Trophoblast cell (in vitro differentiated cells and primary cell): ENCODE data around the gene ZBTB33.

Source experiments
- DNase-seq, 2 donors: peaks; one replicate each; pipeline ENCODE4 v3.0.0-alpha.2; 2016
- H2AFZ ChIP-seq: 2 replicates; pipeline ENCODE4 v1.6.1; 2013; ENCODE audit warnings: low read length, moderate library complexity, mild to moderate bottlenecking; ENCODE audit not compliant: insufficient read depth, poor library complexity
- H2AK5ac ChIP-seq: 2 replicates; pipeline ENCODE4 v1.6.1; 2013; ENCODE audit warnings: mild to moderate bottlenecking, low read length
- H2BK120ac ChIP-seq: 2 replicates; pipeline ENCODE4 v1.6.1; 2013; ENCODE audit warnings: low read length, mild to moderate bottlenecking, moderate library complexity; ENCODE audit not compliant: insufficient read depth, poor library complexity
- H2BK12ac ChIP-seq: 2 replicates; pipeline ENCODE4 v1.6.1; 2013; ENCODE audit warnings: mild to moderate bottlenecking, low read length, moderate library complexity
- H2BK5ac ChIP-seq: 2 replicates; pipeline ENCODE4 v1.6.1; 2013; ENCODE audit warnings: low read length, low read depth, moderate library complexity, mild to moderate bottlenecking; ENCODE audit not compliant: poor library complexity
- H3K14ac ChIP-seq: 2 replicates; pipeline ENCODE4 v1.6.1; 2013; ENCODE audit warnings: mild to moderate bottlenecking, low read length
- H3K18ac ChIP-seq: 2 replicates; pipeline ENCODE4 v1.6.1; 2013; ENCODE audit warnings: mild to moderate bottlenecking, low read length
- H3K23ac ChIP-seq: 2 replicates; pipeline ENCODE4 v1.6.1; 2013; ENCODE audit warnings: low read length
- H3K27ac ChIP-seq: 2 replicates; pipeline ENCODE4 v1.5.1; 2013; ENCODE audit warnings: low read depth, mild to moderate bottlenecking, inconsistent platforms, low read length, moderate library complexity
- H3K27me3 ChIP-seq: 2 replicates; pipeline ENCODE4 v1.6.1; 2013; ENCODE audit warnings: inconsistent platforms, mild to moderate bottlenecking, low read length, moderate library complexity; ENCODE audit not compliant: insufficient read depth
- H3K36me3 ChIP-seq, 2 experiments: 1 replicate in 1 of 2; 2 replicates in 1 of 2; pipeline ENCODE4 v1.6.1; 2013; ENCODE audit warnings: low read length in 2 of 2, mild to moderate bottlenecking in 2 of 2, moderate library complexity in 1 of 2; ENCODE audit not compliant: insufficient read depth in 2 of 2, control insufficient read depth in 1 of 2
- H3K4ac ChIP-seq: 2 replicates; pipeline ENCODE4 v1.6.1; 2013; ENCODE audit warnings: low read depth, mild to moderate bottlenecking, low read length, moderate library complexity
- H3K4me1 ChIP-seq, 2 experiments: 1 replicate in 1 of 2; 2 replicates in 1 of 2; pipeline ENCODE4 v1.6.1; 2013; ENCODE audit warnings: low read length in 2 of 2, mild to moderate bottlenecking in 2 of 2, moderate library complexity in 1 of 2; ENCODE audit not compliant: insufficient read depth in 2 of 2, control insufficient read depth in 1 of 2
- H3K4me2 ChIP-seq: 2 replicates; pipeline ENCODE4 v1.6.1; 2013; ENCODE audit warnings: inconsistent platforms, mild to moderate bottlenecking, low read length, moderate library complexity
- H3K4me3 ChIP-seq: 2 replicates; pipeline ENCODE4 v1.5.1; 2013; ENCODE audit warnings: mild to moderate bottlenecking, low read depth, low read length, inconsistent platforms
- H3K79me1 ChIP-seq: one replicate; pipeline ENCODE4 v1.6.1; 2013; ENCODE audit warnings: low read length
- H3K79me2 ChIP-seq: 2 replicates; pipeline ENCODE4 v1.6.1; 2013; ENCODE audit warnings: low read length, mild to moderate bottlenecking; ENCODE audit not compliant: control insufficient read depth, insufficient read depth, poor library complexity
- H3K9ac ChIP-seq: 2 replicates; pipeline ENCODE4 v1.6.1; 2013; ENCODE audit warnings: mild to moderate bottlenecking, low read length
- H3K9me3 ChIP-seq: 2 replicates; pipeline ENCODE4 v1.6.1; 2013; ENCODE audit warnings: low read depth, mild to moderate bottlenecking, control low read depth, inconsistent platforms, low read length; ENCODE audit not compliant: insufficient read depth
- H4K12ac ChIP-seq: 2 replicates; pipeline ENCODE4 v1.6.1; 2013; ENCODE audit warnings: low read depth, mild to moderate bottlenecking, low read length, moderate library complexity
- H4K8ac ChIP-seq: 2 replicates; pipeline ENCODE4 v1.6.1; 2013; ENCODE audit warnings: low read depth, mild to moderate bottlenecking, low read length, moderate library complexity
- H4K91ac ChIP-seq: one replicate; pipeline ENCODE4 v1.6.1; 2013; ENCODE audit warnings: low read depth, mild to moderate bottlenecking, low read length, moderate library complexity
- WGBS: extraction: QIAGEN DNeasy Blood & Tissue Kit; methylation state at CpG from one replicate; pipeline ENCODE4 v1.1.7; 2013; ENCODE audit warnings: missing lambda C conversion rate; ENCODE audit not compliant: insufficient read length, insufficient coverage; ENCODE audit errors: extremely low coverage; 5-methylcytosine and 5-hydroxymethylcytosine counted together

The ZBTB33 gene

DNA sequence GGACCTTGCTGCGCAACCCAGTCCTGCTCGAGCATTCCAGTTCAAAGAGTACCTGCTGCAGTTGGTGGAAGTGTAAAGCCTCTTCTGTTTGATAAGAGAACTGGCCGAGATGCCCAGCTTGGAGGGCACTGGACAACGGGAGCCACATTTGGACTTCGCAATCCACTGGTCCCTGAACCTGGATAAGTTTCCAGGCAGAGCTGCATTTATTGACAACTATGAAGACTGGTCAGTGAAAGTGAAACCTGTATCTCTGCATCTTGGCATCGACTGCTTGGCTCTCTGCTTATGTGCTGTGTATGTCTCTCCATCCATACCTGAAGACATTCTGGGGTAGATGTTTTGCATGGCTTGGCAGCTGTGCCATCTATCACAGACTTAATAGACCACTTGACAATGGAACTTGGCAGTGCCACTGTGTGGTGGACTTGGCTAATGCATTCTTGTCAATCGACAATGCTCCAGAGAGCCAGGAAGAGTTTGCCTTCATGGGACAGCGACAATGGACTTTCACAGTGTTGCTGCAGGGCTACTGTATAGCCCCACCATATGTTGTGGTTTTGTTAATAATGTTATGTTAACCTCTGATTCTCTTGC is 43.5 kb upstream of the ZBTB33 start:
- no peaks in the 10 kb centered on the region for H3K36me3 ChIP-seq
- no peaks in the 10 kb centered on the region for H3K27me3 ChIP-seq
- no peaks in the 10 kb centered on the region for H3K9me3 ChIP-seq
- DNase-seq: no peak
- no peaks in the 10 kb centered on the region for H3K79me1 ChIP-seq
- H3K27ac ChIP-seq: no peak overlapping the region
- no peak overlapping the region for H3K4me3 ChIP-seq
- no peaks in the 10 kb centered on the region for H3K4me1 ChIP-seq
- no peaks in the 10 kb centered on the region for H3K79me2 ChIP-seq
- H3K9ac ChIP-seq: no peak overlapping the region
- H3K4me2 ChIP-seq: no peak overlapping the region
- H4K12ac ChIP-seq: no peak overlapping the region
- no peak overlapping the region for H3K23ac ChIP-seq
- no peak overlapping the region for H3K18ac ChIP-seq
- no CpG with 5 or more reads among the region's 8 CpGs for WGBS
- no peak overlapping the region for H2BK120ac ChIP-seq
- no peak overlapping the region for H2AK5ac ChIP-seq
- H2AFZ ChIP-seq: no peak overlapping the region
- H2BK5ac ChIP-seq: no peak overlapping the region
- H4K8ac ChIP-seq: no peak overlapping the region
- H4K91ac ChIP-seq: no peak overlapping the region
- no peak overlapping the region for H2BK12ac ChIP-seq
- no peak overlapping the region for H3K14ac ChIP-seq
- no peak overlapping the region for H3K4ac ChIP-seq

DNA sequence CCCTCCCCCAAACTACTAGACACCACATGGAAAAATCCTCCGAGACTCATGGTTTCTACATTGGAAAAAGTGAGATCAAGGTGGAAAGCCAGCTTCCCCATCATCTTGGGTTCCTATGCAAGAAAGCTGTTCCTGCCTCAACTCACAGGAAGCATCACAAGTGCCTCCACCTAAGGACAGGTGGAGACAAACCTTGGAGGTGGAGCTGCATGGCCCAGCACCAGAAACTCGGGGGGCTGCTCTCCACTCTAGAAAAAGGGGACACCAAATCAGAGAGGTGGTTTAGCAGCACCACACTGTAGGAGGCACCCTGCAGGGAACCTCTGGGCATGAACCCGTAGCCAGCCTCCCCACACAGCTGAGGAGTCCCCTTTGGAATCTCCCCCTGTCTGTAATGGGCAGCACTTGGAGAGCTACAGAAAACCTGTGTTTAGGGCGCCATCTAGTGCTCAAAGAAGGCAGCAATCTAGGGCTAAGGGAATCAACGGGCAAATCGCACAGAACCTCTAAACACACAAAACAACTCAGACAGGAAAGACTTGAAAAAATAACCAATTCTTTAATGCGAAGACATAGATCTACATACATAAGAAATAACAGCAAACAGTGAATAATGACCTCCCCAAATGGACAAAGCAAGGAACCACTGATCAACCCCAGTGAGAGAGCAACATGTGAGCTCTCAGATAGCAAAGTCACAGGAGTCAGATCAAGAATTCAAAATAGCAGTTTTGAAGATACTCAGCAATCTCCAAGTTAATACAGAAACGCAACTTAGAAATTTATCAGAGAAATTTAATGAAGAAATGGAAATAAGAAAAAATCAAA is 37.0 kb upstream of the ZBTB33 start:
- Histone ChIP-seq H4K91ac (no peak overlapping the region), H4K12ac (no peak overlapping the region), H3K4me3 (no peak overlapping the region), H2AFZ (no peak overlapping the region), H3K36me3 (no peaks in the 10 kb centered on the region), H3K18ac (no peak overlapping the region), H3K27ac (no peak overlapping the region), H2BK120ac (no peak overlapping the region), H3K14ac (no peak overlapping the region), H3K23ac (no peak overlapping the region), H4K8ac (no peak overlapping the region), H3K79me2 (no peaks in the 10 kb centered on the region), H3K79me1 (no peaks in the 10 kb centered on the region), H3K4ac (no peak overlapping the region), H2AK5ac (no peak overlapping the region), H3K4me1 (no peaks in the 10 kb centered on the region), H3K9ac (no peak overlapping the region), H3K9me3 (no peaks in the 10 kb centered on the region), H3K27me3 (no peaks in the 10 kb centered on the region), H2BK12ac (no peak overlapping the region), H2BK5ac (no peak overlapping the region), H3K4me2 (no peak overlapping the region)
- peak; percentile 12 to 77 for DNase-seq
- no CpG with 5 or more reads among the region's 8 CpGs for WGBS

DNA sequence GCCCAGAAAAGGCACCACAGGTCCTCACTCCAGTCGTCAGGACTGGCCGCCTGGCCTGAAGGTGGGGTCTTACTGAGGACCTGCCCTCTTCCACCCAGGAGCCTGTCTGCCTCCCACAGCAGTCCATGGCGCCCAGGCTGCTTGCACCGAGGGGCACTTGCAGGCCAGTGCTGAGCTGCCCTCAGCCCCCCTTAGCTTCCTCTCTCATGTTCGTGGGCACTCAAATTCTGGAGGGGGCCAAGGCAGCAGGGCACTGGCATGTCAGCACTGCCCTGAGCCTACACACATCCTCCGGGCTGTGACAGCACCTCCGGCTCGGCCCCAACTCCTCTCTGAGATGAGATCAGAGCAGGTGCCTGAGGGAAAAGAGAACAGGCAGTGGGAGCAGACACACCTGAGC is 27.2 kb upstream of the ZBTB33 start:
- Histone ChIP-seq H3K79me1 (no peaks in the 10 kb centered on the region), H3K27ac (no peak overlapping the region), H3K9ac (no peak overlapping the region), H2AFZ (no peak overlapping the region), H2BK5ac (no peak overlapping the region), H3K36me3 (no peaks in the 10 kb centered on the region), H4K91ac (no peak overlapping the region), H4K12ac (peak overlapping the region; percentile 5), H4K8ac (no peak overlapping the region), H3K14ac (no peak overlapping the region), H3K27me3 (no peaks in the 10 kb centered on the region), H3K23ac (no peak overlapping the region), H3K9me3 (no peaks in the 10 kb centered on the region), H3K4ac (no peak overlapping the region), H2BK120ac (no peak overlapping the region), H3K4me2 (no peak overlapping the region), H2AK5ac (no peak overlapping the region), H3K4me1 (no peaks in the 10 kb centered on the region), H3K4me3 (no peak overlapping the region), H3K79me2 (no peaks in the 10 kb centered on the region), H3K18ac (no peak overlapping the region), H2BK12ac (no peak overlapping the region)
- no peak for DNase-seq
- no CpG with 5 or more reads among the region's 8 CpGs for WGBS

DNA sequence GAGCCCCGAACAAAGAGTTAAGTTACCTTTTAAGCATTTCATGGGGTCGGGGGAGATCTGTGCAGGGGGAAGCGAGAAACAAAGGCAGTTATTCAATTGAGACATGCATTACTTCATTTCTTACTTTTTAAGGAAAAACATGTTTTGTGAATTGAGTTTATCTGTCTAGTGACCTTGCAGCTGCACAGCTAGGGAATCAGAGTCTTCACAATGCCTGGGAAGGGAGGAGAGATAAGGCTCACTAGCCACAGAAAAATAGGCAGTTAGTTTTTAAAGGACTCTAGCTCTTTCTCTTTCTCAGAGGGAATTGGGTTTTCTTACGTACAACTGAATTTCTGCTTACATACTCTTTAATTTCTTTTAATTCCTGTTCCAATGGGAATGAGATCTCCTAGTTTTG is 26.2 kb upstream of the ZBTB33 start:
- Histone ChIP-seq H3K23ac (no peak overlapping the region), H3K14ac (no peak overlapping the region), H3K27me3 (no peaks in the 10 kb centered on the region), H3K27ac (no peak overlapping the region), H4K8ac (no peak overlapping the region), H3K4me2 (no peak overlapping the region), H3K9ac (no peak overlapping the region), H3K4ac (no peak overlapping the region), H2BK5ac (no peak overlapping the region), H3K18ac (no peak overlapping the region), H2AFZ (no peak overlapping the region), H3K4me3 (no peak overlapping the region), H4K12ac (no peak overlapping the region), H2AK5ac (no peak overlapping the region), H2BK120ac (no peak overlapping the region), H3K9me3 (no peaks in the 10 kb centered on the region), H3K36me3 (no peaks in the 10 kb centered on the region), H3K79me1 (no peaks in the 10 kb centered on the region), H3K4me1 (no peaks in the 10 kb centered on the region), H2BK12ac (no peak overlapping the region), H4K91ac (no peak overlapping the region), H3K79me2 (no peaks in the 10 kb centered on the region)
- no peak for DNase-seq
- no CpG with 5 or more reads among the region's 4 CpGs for WGBS
